Endodermal cell (in vitro differentiated cells): ENCODE measurements around the gene GTF3C1. TPM values are rescaled to one million over a fixed set of nuclear protein-coding genes. Genes with fewer than 3 reads are reported as not detected.

Source experiments
- DNase-seq: peaks from one replicate; pipeline ENCODE4 v3.0.0-alpha.2; 2017
- H3K27ac ChIP-seq: 2 replicates; pipeline ENCODE4 v1.5.1; 2013; ENCODE audit warnings: mild to moderate bottlenecking, low read depth, low read length, moderate library complexity
- H3K27me3 ChIP-seq: 2 replicates; pipeline ENCODE4 v1.6.1; 2013; ENCODE audit warnings: mild to moderate bottlenecking, low read length, moderate library complexity; ENCODE audit not compliant: insufficient read depth, control insufficient read depth, poor library complexity, severe bottlenecking
- H3K36me3 ChIP-seq: 2 replicates; pipeline ENCODE4 v1.7.0; 2013; ENCODE audit warnings: mild to moderate bottlenecking, low read length, moderate library complexity; ENCODE audit not compliant: control insufficient read depth, insufficient read depth
- H3K4me1 ChIP-seq: one replicate; pipeline ENCODE4 v1.7.0; 2013; ENCODE audit warnings: low read length; ENCODE audit not compliant: control insufficient read depth, insufficient read depth
- H3K4me3 ChIP-seq: 2 replicates; pipeline ENCODE4 v1.5.1; 2013; ENCODE audit warnings: mild to moderate bottlenecking, low read length, moderate library complexity
- H3K9ac ChIP-seq: 2 replicates; pipeline ENCODE4 v1.6.1; 2013; ENCODE audit warnings: mild to moderate bottlenecking, low read length, moderate library complexity; ENCODE audit not compliant: poor library complexity, severe bottlenecking; ENCODE audit errors: extremely low read depth
- H3K9me3 ChIP-seq: 2 replicates; pipeline ENCODE4 v1.6.1; 2013; ENCODE audit warnings: mild to moderate bottlenecking, low read length, moderate library complexity; ENCODE audit not compliant: control insufficient read depth
- H3K27ac Mint-ChIP-seq: 2 replicates; pipeline ENCODE4 v1.8.0; 2020; ENCODE audit warnings: mixed read lengths
- H3K27me3 Mint-ChIP-seq: 2 replicates; pipeline ENCODE4 v1.8.0; 2021; ENCODE audit warnings: mild to moderate bottlenecking, mixed read lengths; ENCODE audit not compliant: insufficient read depth
- H3K36me3 Mint-ChIP-seq: 2 replicates; pipeline ENCODE4 v1.8.0; 2020; ENCODE audit warnings: low read depth, mixed read lengths
- H3K4me1 Mint-ChIP-seq: 2 replicates; pipeline ENCODE4 v1.8.0; 2020; ENCODE audit warnings: mixed read lengths
- H3K4me3 Mint-ChIP-seq: 2 replicates; pipeline ENCODE4 v1.8.0; 2020; ENCODE audit warnings: mild to moderate bottlenecking, moderate library complexity, mixed read lengths
- H3K9me3 Mint-ChIP-seq: 2 replicates; pipeline ENCODE4 v1.8.0; 2020; ENCODE audit warnings: mild to moderate bottlenecking, mixed read lengths
- CTCF ChIP-seq: fragments of 200-600 bp; sonication (generic); conservative IDR thresholded peaks from 2 replicates; pipeline ENCODE4 v1.5.0; 2021; ENCODE audit warnings: antibody characterized with exemption, mild to moderate bottlenecking
- WGBS, 2 experiments: methylation state at CpG; one replicate each; pipeline versions ENCODE4 v1.1.5 to v1.1.7; 2013; ENCODE audit warnings: missing lambda C conversion rate in 2 of 2, mixed read lengths in 1 of 2; ENCODE audit not compliant: insufficient coverage in 1 of 2, insufficient read length in 1 of 2; 5-methylcytosine and 5-hydroxymethylcytosine counted together
- total RNA-seq, 2 donors: library from RNA; stranded (reverse); fragmentation: NEBNext Ultra II Directional in 1 of 2; extraction: Animal tissue kit (Norgen Biotek cat#: 25700) in 1 of 2; gene quantifications; 2 replicates in 1 of 2; 3 replicates in 1 of 2; pipeline ENCODE4 v1.2.1, GENCODE V29; 2021

The GTF3C1 gene
- total RNA-seq, 2 donors from 2014 or later, result 138 TPM

- no peak overlapping the region for H3K4me3 Mint-ChIP-seq
- H3K27me3 Mint-ChIP-seq, result no peaks in the 10 kb centered on the region
- H3K36me3 ChIP-seq, result peaks cover 97% of the 10 kb centered on the region
- H3K27me3 ChIP-seq, result no peaks in the 10 kb centered on the region
- no peak overlapping the region for H3K27ac ChIP-seq
- H3K9me3 ChIP-seq, result no peaks in the 10 kb centered on the region
- no peaks in the 10 kb centered on the region for H3K4me1 Mint-ChIP-seq
- H3K9me3 Mint-ChIP-seq, result no peaks in the 10 kb centered on the region
- H3K9ac ChIP-seq, result no peak overlapping the region
- DNase-seq, result no peak
- TF ChIP-seq CTCF, result no peak
- no peak overlapping the region for H3K27ac Mint-ChIP-seq
- 92 to 95% methylated on average over 8 to 9 of the region's 9 CpGs for WGBS, 2 experiments
- no peak overlapping the region for H3K4me3 ChIP-seq
- peaks cover 95% of the 10 kb centered on the region for H3K36me3 Mint-ChIP-seq
- H3K4me1 ChIP-seq, result no peaks in the 10 kb centered on the region
Observed at GRCh38 chr16:27499659-27500055, 50.1 kb downstream of the GTF3C1 start.

- DNase-seq, result no peak
- H3K4me1 ChIP-seq, result no peaks in the 10 kb centered on the region
- no peaks in the 10 kb centered on the region for H3K27me3 ChIP-seq
- no peak overlapping the region for H3K9ac ChIP-seq
- peaks cover 96% of the 10 kb centered on the region for H3K36me3 Mint-ChIP-seq
- H3K27ac Mint-ChIP-seq, result peak overlapping the region; percentile 9
- H3K9me3 Mint-ChIP-seq, result no peaks in the 10 kb centered on the region
- peaks cover 98% of the 10 kb centered on the region for H3K36me3 ChIP-seq
- no peaks in the 10 kb centered on the region for H3K4me1 Mint-ChIP-seq
- H3K9me3 ChIP-seq, result no peaks in the 10 kb centered on the region
- WGBS, 2 experiments, result 94% methylated on average over 12 to 14 of the region's 14 CpGs
- TF ChIP-seq CTCF, result no peak
- H3K27me3 Mint-ChIP-seq, result no peaks in the 10 kb centered on the region
- H3K4me3 Mint-ChIP-seq, result no peak overlapping the region
- H3K4me3 ChIP-seq, result no peak overlapping the region
- H3K27ac ChIP-seq, result no peak overlapping the region
Observed at GRCh38 chr16:27498916-27499658, 50.6 kb downstream of the GTF3C1 start.

GRCh38 chr16:27498031-27498825 lies 51.5 kb downstream of the GTF3C1 start:
- H3K9ac ChIP-seq, result no peak overlapping the region
- H3K9me3 Mint-ChIP-seq, result no peaks in the 10 kb centered on the region
- no peaks in the 10 kb centered on the region for H3K4me1 ChIP-seq
- H3K27ac Mint-ChIP-seq, result peak overlapping the region; percentile 71
- 94 to 96% methylated on average over 7 to 9 of the region's 9 CpGs for WGBS, 2 experiments
- DNase-seq, result no peak
- no peaks in the 10 kb centered on the region for H3K27me3 Mint-ChIP-seq
- no peak overlapping the region for H3K27ac ChIP-seq
- H3K27me3 ChIP-seq, result no peaks in the 10 kb centered on the region
- peaks cover 92% of the 10 kb centered on the region for H3K36me3 Mint-ChIP-seq
- H3K4me1 Mint-ChIP-seq, result no peaks in the 10 kb centered on the region
- no peak for TF ChIP-seq CTCF
- peaks cover 98% of the 10 kb centered on the region for H3K36me3 ChIP-seq
- no peak overlapping the region for H3K4me3 ChIP-seq
- no peaks in the 10 kb centered on the region for H3K9me3 ChIP-seq
- H3K4me3 Mint-ChIP-seq, result no peak overlapping the region
